Measurements from ENCODE around the gene ZNRD2.

The ZNRD2 gene

GRCh38 chr11:65529475-65530156 lies 40.7 kb upstream of the ZNRD2 start:
- Histone ChIP-seq H3K9me3 (ENCODE audit: control insufficient read depth in 1 of 2, low read length in 2 of 2) (no peaks in the 10 kb centered on the region), H3K4me3 (ENCODE audit: low read depth in 1 of 2, low read length in 2 of 2) (no peak overlapping the region), H3K4me1 (ENCODE audit: control insufficient read depth in 1 of 2, insufficient read depth in 2 of 2, low read length in 2 of 2) (peaks cover 6 to 15% of the 10 kb centered on the region in 2 donors), H3K27ac (ENCODE audit: low read length) (no peak overlapping the region), H3K27me3 (ENCODE audit: low read depth, low read length) (no peaks in the 10 kb centered on the region), H3K36me3 (ENCODE audit: control insufficient read depth in 1 of 2, insufficient read depth in 2 of 2, low read length in 2 of 2) (peaks cover 35 to 42% of the 10 kb centered on the region in 2 donors)

- H3K27ac ChIP-seq (ENCODE audit: low read length): no peak overlapping the region
- no peaks in the 10 kb centered on the region for H3K27me3 ChIP-seq (ENCODE audit: low read depth, low read length)
- H3K4me3 ChIP-seq (ENCODE audit: low read depth in 1 of 2, low read length in 2 of 2): no peak overlapping the region
- peaks cover 6 to 15% of the 10 kb centered on the region in 2 donors for H3K4me1 ChIP-seq (ENCODE audit: control insufficient read depth in 1 of 2, insufficient read depth in 2 of 2, low read length in 2 of 2)
- H3K9me3 ChIP-seq (ENCODE audit: control insufficient read depth in 1 of 2, low read length in 2 of 2): no peaks in the 10 kb centered on the region
- H3K36me3 ChIP-seq (ENCODE audit: control insufficient read depth in 1 of 2, insufficient read depth in 2 of 2, low read length in 2 of 2): peaks cover 35 to 48% of the 10 kb centered on the region in 2 donors
These were observed 40.1 kb upstream of the ZNRD2 start for GRCh38 chr11:65530157-65530496.

GRCh38 chr11:65532388-65533064 lies 37.8 kb upstream of the ZNRD2 start:
- H3K4me3 ChIP-seq (ENCODE audit: low read depth in 1 of 2, low read length in 2 of 2): no peak overlapping the region
- H3K27me3 ChIP-seq (ENCODE audit: low read depth, low read length): no peaks in the 10 kb centered on the region
- peaks cover 35 to 66% of the 10 kb centered on the region in 2 donors for H3K36me3 ChIP-seq (ENCODE audit: control insufficient read depth in 1 of 2, insufficient read depth in 2 of 2, low read length in 2 of 2)
- no peak overlapping the region for H3K27ac ChIP-seq (ENCODE audit: low read length)
- no peaks in the 10 kb centered on the region for H3K4me1 ChIP-seq (ENCODE audit: control insufficient read depth in 1 of 2, insufficient read depth in 2 of 2, low read length in 2 of 2)
- no peaks in the 10 kb centered on the region for H3K9me3 ChIP-seq (ENCODE audit: control insufficient read depth in 1 of 2, low read length in 2 of 2)

- H3K4me1 ChIP-seq (ENCODE audit: control insufficient read depth in 1 of 2, insufficient read depth in 2 of 2, low read length in 2 of 2): peaks cover 0 to 8% of the 10 kb centered on the region in 2 donors
- no peaks in the 10 kb centered on the region for H3K27me3 ChIP-seq (ENCODE audit: low read depth, low read length)
- H3K36me3 ChIP-seq (ENCODE audit: control insufficient read depth in 1 of 2, insufficient read depth in 2 of 2, low read length in 2 of 2): peaks cover 28 to 76% of the 10 kb centered on the region in 2 donors
These were observed 35.2 kb upstream of the ZNRD2 start for GRCh38 chr11:65535102-65535501.

GRCh38 chr11:65536412-65537295 lies 33.6 kb upstream of the ZNRD2 start:
- Histone ChIP-seq H3K27me3 (ENCODE audit: low read depth, low read length) (no peaks in the 10 kb centered on the region), H3K27ac (ENCODE audit: low read length) (no peak overlapping the region), H3K36me3 (ENCODE audit: control insufficient read depth in 1 of 2, insufficient read depth in 2 of 2, low read length in 2 of 2) (peaks cover 13 to 60% of the 10 kb centered on the region in 2 donors), H3K9me3 (ENCODE audit: control insufficient read depth in 1 of 2, low read length in 2 of 2) (no peaks in the 10 kb centered on the region), H3K4me1 (ENCODE audit: control insufficient read depth in 1 of 2, insufficient read depth in 2 of 2, low read length in 2 of 2) (peaks cover 7 to 23% of the 10 kb centered on the region in 2 donors), H3K4me3 (ENCODE audit: low read depth in 1 of 2, low read length in 2 of 2) (no peak overlapping the region)

More at GRCh38 chr11:65535102-65535501, 35.2 kb upstream of the ZNRD2 start:
- Histone ChIP-seq H3K9me3 (ENCODE audit: control insufficient read depth in 1 of 2, low read length in 2 of 2) (no peaks in the 10 kb centered on the region), H3K27ac (ENCODE audit: low read length) (no peak overlapping the region), H3K4me3 (ENCODE audit: low read depth in 1 of 2, low read length in 2 of 2) (no peak overlapping the region)

GRCh38 chr11:65537296-65537597 lies 33.0 kb upstream of the ZNRD2 start:
- peaks cover 7 to 26% of the 10 kb centered on the region in 2 donors for H3K4me1 ChIP-seq (ENCODE audit: control insufficient read depth in 1 of 2, insufficient read depth in 2 of 2, low read length in 2 of 2)
- H3K27me3 ChIP-seq (ENCODE audit: low read depth, low read length): no peaks in the 10 kb centered on the region
- peaks cover 10 to 55% of the 10 kb centered on the region in 2 donors for H3K36me3 ChIP-seq (ENCODE audit: control insufficient read depth in 1 of 2, insufficient read depth in 2 of 2, low read length in 2 of 2)
- H3K4me3 ChIP-seq (ENCODE audit: low read depth in 1 of 2, low read length in 2 of 2): no peak overlapping the region
- H3K27ac ChIP-seq (ENCODE audit: low read length): no peak overlapping the region
- no peaks in the 10 kb centered on the region for H3K9me3 ChIP-seq (ENCODE audit: control insufficient read depth in 1 of 2, low read length in 2 of 2)

GRCh38 chr11:65537620-65538231 lies 32.6 kb upstream of the ZNRD2 start:
- no peaks in the 10 kb centered on the region for H3K9me3 ChIP-seq (ENCODE audit: control insufficient read depth in 1 of 2, low read length in 2 of 2)
- peaks cover 9 to 50% of the 10 kb centered on the region in 2 donors for H3K36me3 ChIP-seq (ENCODE audit: control insufficient read depth in 1 of 2, insufficient read depth in 2 of 2, low read length in 2 of 2)

GRCh38 chr11:65538232-65538914 lies 31.9 kb upstream of the ZNRD2 start:
- Histone ChIP-seq H3K27me3 (ENCODE audit: low read depth, low read length) (no peaks in the 10 kb centered on the region), H3K27ac (ENCODE audit: low read length) (no peak overlapping the region), H3K4me1 (ENCODE audit: control insufficient read depth in 1 of 2, insufficient read depth in 2 of 2, low read length in 2 of 2) (peaks cover 7 to 26% of the 10 kb centered on the region in 2 donors), H3K9me3 (ENCODE audit: control insufficient read depth in 1 of 2, low read length in 2 of 2) (no peaks in the 10 kb centered on the region), H3K36me3 (ENCODE audit: control insufficient read depth in 1 of 2, insufficient read depth in 2 of 2, low read length in 2 of 2) (peaks cover 5 to 44% of the 10 kb centered on the region in 2 donors), H3K4me3 (ENCODE audit: low read depth in 1 of 2, low read length in 2 of 2) (no peak overlapping the region)

More at GRCh38 chr11:65537620-65538231, 32.6 kb upstream of the ZNRD2 start:
- no peak overlapping the region for H3K27ac ChIP-seq (ENCODE audit: low read length)
- H3K4me3 ChIP-seq (ENCODE audit: low read depth in 1 of 2, low read length in 2 of 2): no peak overlapping the region
- no peaks in the 10 kb centered on the region for H3K27me3 ChIP-seq (ENCODE audit: low read depth, low read length)
- H3K4me1 ChIP-seq (ENCODE audit: control insufficient read depth in 1 of 2, insufficient read depth in 2 of 2, low read length in 2 of 2): peaks cover 7 to 26% of the 10 kb centered on the region in 2 donors

GRCh38 chr11:65538915-65539743 lies 31.1 kb upstream of the ZNRD2 start:
- peaks cover 7 to 26% of the 10 kb centered on the region in 2 donors for H3K4me1 ChIP-seq (ENCODE audit: control insufficient read depth in 1 of 2, insufficient read depth in 2 of 2, low read length in 2 of 2)
- H3K27me3 ChIP-seq (ENCODE audit: low read depth, low read length): no peaks in the 10 kb centered on the region
- H3K27ac ChIP-seq (ENCODE audit: low read length): no peak overlapping the region
- H3K4me3 ChIP-seq (ENCODE audit: low read depth in 1 of 2, low read length in 2 of 2): peak overlapping the region in 1 of 2 donors; percentile 75
- no peaks in the 10 kb centered on the region for H3K9me3 ChIP-seq (ENCODE audit: control insufficient read depth in 1 of 2, low read length in 2 of 2)
- peaks cover 5 to 41% of the 10 kb centered on the region in 2 donors for H3K36me3 ChIP-seq (ENCODE audit: control insufficient read depth in 1 of 2, insufficient read depth in 2 of 2, low read length in 2 of 2)

- peak overlapping the region; percentile 66 to 75 for H3K4me3 ChIP-seq (ENCODE audit: low read depth in 1 of 2, low read length in 2 of 2)
- H3K27me3 ChIP-seq (ENCODE audit: low read depth, low read length): no peaks in the 10 kb centered on the region
- H3K27ac ChIP-seq (ENCODE audit: low read length): no peak overlapping the region
- no peaks in the 10 kb centered on the region for H3K9me3 ChIP-seq (ENCODE audit: control insufficient read depth in 1 of 2, low read length in 2 of 2)
- H3K4me1 ChIP-seq (ENCODE audit: control insufficient read depth in 1 of 2, insufficient read depth in 2 of 2, low read length in 2 of 2): peaks cover 7 to 26% of the 10 kb centered on the region in 2 donors
- H3K36me3 ChIP-seq (ENCODE audit: control insufficient read depth in 1 of 2, insufficient read depth in 2 of 2, low read length in 2 of 2): peaks cover 5 to 38% of the 10 kb centered on the region in 2 donors
These were observed 30.5 kb upstream of the ZNRD2 start for GRCh38 chr11:65539744-65540289.
